B cell (primary cell): ENCODE measurements around the gene MID2. TPM values are rescaled to one million over a fixed set of nuclear protein-coding genes. Genes with fewer than 3 reads are reported as not detected.
"Not testable (repeated sequence)": the region's sequence is repeated elsewhere in the genome, so short reads cannot be mapped to it uniquely, and the experiment has no call there.

ENCODE experiments used
- ATAC-seq: fragments of 200-7000 bp; cut with Tn5 transposase; one replicate; pipeline ENCODE4 v1.10.0; 2021; ENCODE audit warnings: low read depth, mild to moderate bottlenecking, moderate number of reproducible peaks, moderate library complexity
- CTCF ChIA-PET: fragments of 350-600 bp; sonication (Branson Sonifier 250); formaldehyde crosslinking; loops from one replicate; lab custom pipeline; 2021; ENCODE audit warnings: antibody characterized with exemption, inconsistent platforms; lab: Charles Lee
- POLR2A ChIA-PET: fragments of 350-600 bp; sonication (Branson Sonifier 250); formaldehyde crosslinking; loops from one replicate; lab custom pipeline; 2021; ENCODE audit warnings: antibody characterized with exemption; lab: Charles Lee
- DNase-seq: peaks from one replicate; pipeline ENCODE4 v3.0.0; 2013
- H2AFZ ChIP-seq: 2 replicates; pipeline ENCODE4 v1.6.1; 2012; ENCODE audit warnings: mild to moderate bottlenecking, low read depth, low read length; ENCODE audit not compliant: insufficient read depth, poor library complexity, severe bottlenecking
- H3K27ac ChIP-seq, 2 donors: 1 replicate in 1 of 2; 2 replicates in 1 of 2; pipeline ENCODE4 v1.5.1; 2012 to 2013; ENCODE audit warnings: low read length in 2 of 2, mild to moderate bottlenecking in 2 of 2, moderate library complexity in 1 of 2
- H3K27me3 ChIP-seq, 4 experiments: fragments of 200-600 bp in 1 of 4; sonication (generic) in 1 of 4; replicated peaks in 1 of 4; 1 replicate in 2 of 4; 2 replicates in 2 of 4; pipeline versions ENCODE4 v1.6.1 to v1.7.0; 2013 to 2016; ENCODE audit warnings: low read length in 3 of 4, mild to moderate bottlenecking in 2 of 4, mixed read lengths in 1 of 4, moderate library complexity in 1 of 4; ENCODE audit not compliant: insufficient read depth in 4 of 4, control insufficient read depth in 3 of 4; ENCODE audit errors: control extremely low read depth in 1 of 4
- H3K36me3 ChIP-seq, 2 experiments: replicated peaks in 1 of 2; 1 replicate in 1 of 2; 2 replicates in 1 of 2; pipeline versions ENCODE4 v1.6.1 to v1.7.1; 2013; ENCODE audit warnings: low read length in 1 of 2; ENCODE audit not compliant: insufficient read depth in 2 of 2, control insufficient read depth in 1 of 2; ENCODE audit errors: control extremely low read depth in 1 of 2, extremely low read depth in 1 of 2
- H3K4me1 ChIP-seq, 2 donors: fragments of 200-600 bp in 1 of 2; sonication (generic) in 1 of 2; 1 replicate in 1 of 2; 2 replicates in 1 of 2; pipeline versions ENCODE4 v1.5.1 to v1.6.1; 2013 to 2017; ENCODE audit warnings: low read length in 2 of 2; ENCODE audit not compliant: control insufficient read depth in 2 of 2, insufficient read depth in 2 of 2
- H3K4me2 ChIP-seq: replicated peaks from 2 replicates; pipeline ENCODE3; 2012; ENCODE audit warnings: mild to moderate bottlenecking, low read depth, low read length; ENCODE audit not compliant: poor library complexity, severe bottlenecking
- H3K4me3 ChIP-seq, 5 experiments: fragments of 200-600 bp in 1 of 5; sonication (generic) in 1 of 5; 1 replicate in 3 of 5; 2 replicates in 2 of 5; pipeline versions ENCODE4 v1.5.1 to v1.7.0; 2011 to 2016; ENCODE audit warnings: low read length in 4 of 5, mild to moderate bottlenecking in 4 of 5, low read depth in 2 of 5, control low read depth in 1 of 5, moderate library complexity in 1 of 5; ENCODE audit not compliant: insufficient read depth in 1 of 5; ENCODE audit errors: control extremely low read depth in 1 of 5, extremely low read depth in 1 of 5
- H3K79me2 ChIP-seq: fragments of 200-600 bp; sonication (generic); one replicate; pipeline ENCODE4 v1.6.0; 2016; ENCODE audit warnings: low read length; ENCODE audit not compliant: control insufficient read depth, insufficient read depth
- H3K9ac ChIP-seq: fragments of 200-600 bp; sonication (generic); 2 replicates; pipeline ENCODE4 v1.6.1; 2017; ENCODE audit warnings: mild to moderate bottlenecking, low read length, moderate library complexity
- H3K9me3 ChIP-seq, 3 donors: one replicate each; pipeline versions ENCODE4 v1.6.1 to v1.7.1; 2013; ENCODE audit warnings: low read length in 2 of 3; ENCODE audit not compliant: control insufficient read depth in 2 of 3, insufficient read depth in 1 of 3; ENCODE audit errors: control extremely low read depth in 1 of 3
- H4K20me1 ChIP-seq: 2 replicates; pipeline ENCODE4 v1.6.0; 2012; ENCODE audit warnings: mild to moderate bottlenecking, low read length; ENCODE audit not compliant: insufficient read depth, control insufficient read depth, poor library complexity, severe bottlenecking
- H3K27ac Mint-ChIP-seq: one replicate; pipeline ENCODE4 v1.8.0; 2021; ENCODE audit warnings: mixed read lengths
- H3K27me3 Mint-ChIP-seq: one replicate; pipeline ENCODE4 v1.8.0; 2021; ENCODE audit warnings: mixed read lengths
- H3K4me1 Mint-ChIP-seq: one replicate; pipeline ENCODE4 v1.8.0; 2021; ENCODE audit warnings: mixed read lengths
- H3K4me3 Mint-ChIP-seq: one replicate; pipeline ENCODE4 v1.8.0; 2021; ENCODE audit warnings: mixed read lengths
- H3K9me3 Mint-ChIP-seq: one replicate; pipeline ENCODE4 v1.8.0; 2022; ENCODE audit warnings: mixed read lengths; ENCODE audit not compliant: insufficient read depth
- EZH2 ChIP-seq: IDR thresholded peaks from 2 replicates; pipeline ENCODE4 v1.6.1; 2012; ENCODE audit warnings: borderline replicate concordance, low read depth, mild to moderate bottlenecking, moderate library complexity, low read length; ENCODE audit not compliant: insufficient read depth, poor library complexity, severe bottlenecking
- WGBS: methylation state at CpG from one replicate; pipeline ENCODE4 v1.1.5; 2013; ENCODE audit warnings: missing lambda C conversion rate; ENCODE audit not compliant: insufficient coverage; 5-methylcytosine and 5-hydroxymethylcytosine counted together
- intact Hi-C: fragments of 100-400 bp; cut with micrococcal nuclease; formaldehyde crosslinking; loops from one replicate; pipeline ENCODE4 v1.10.0; 2022
- polyA plus RNA-seq: library from polyadenylated mRNA; depleted of rRNA; stranded (reverse); fragments of >200 nt; gene quantifications from 2 replicates; pipeline ENCODE4 v1.2.3, GENCODE V29; 2012
- total RNA-seq, 2 donors: library from RNA; stranded (reverse); fragments of 120-200 nt in 1 of 2; gene quantifications; 1 replicate in 1 of 2; 2 replicates in 1 of 2; pipeline versions ENCODE4 v1.2.3 to v1.2.4, GENCODE V29; 2013 to 2022
- TF ChIP-seq, protein P1 (sequence below): fragments of 200-600 bp; IDR thresholded peaks from one replicate; pipeline ENCODE4 v1.8.0; 2022; ENCODE audit warnings: antibody characterized with exemption, mild to moderate bottlenecking

The MID2 gene
- total and polyA plus RNA-seq, 2 donors (not counting 1 experiment from before 2014, with no cell fraction given): 1.7 to 5.8 TPM

DNA sequence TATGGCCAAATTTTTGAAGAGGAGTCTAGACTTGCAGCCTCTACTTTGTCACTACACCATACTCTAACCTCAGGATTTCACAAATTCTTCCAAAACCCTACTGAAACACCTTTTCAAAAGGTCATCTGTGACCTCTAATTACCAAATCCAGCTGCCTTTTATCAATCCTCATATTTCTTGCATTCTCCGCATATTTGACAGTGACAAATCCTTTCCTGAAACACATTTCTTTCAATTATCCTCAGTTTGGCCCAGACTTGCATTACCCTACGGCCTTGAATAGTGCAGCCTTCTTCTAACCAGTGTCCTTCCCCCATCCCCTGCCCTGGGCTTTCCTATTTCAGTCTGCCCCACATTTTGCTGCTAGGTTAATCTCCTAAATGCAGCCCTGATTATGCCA is 25.5 kb downstream of the MID2 start:
- no peak for TF ChIP-seq EZH2
- TF ChIP-seq, protein P1, sequence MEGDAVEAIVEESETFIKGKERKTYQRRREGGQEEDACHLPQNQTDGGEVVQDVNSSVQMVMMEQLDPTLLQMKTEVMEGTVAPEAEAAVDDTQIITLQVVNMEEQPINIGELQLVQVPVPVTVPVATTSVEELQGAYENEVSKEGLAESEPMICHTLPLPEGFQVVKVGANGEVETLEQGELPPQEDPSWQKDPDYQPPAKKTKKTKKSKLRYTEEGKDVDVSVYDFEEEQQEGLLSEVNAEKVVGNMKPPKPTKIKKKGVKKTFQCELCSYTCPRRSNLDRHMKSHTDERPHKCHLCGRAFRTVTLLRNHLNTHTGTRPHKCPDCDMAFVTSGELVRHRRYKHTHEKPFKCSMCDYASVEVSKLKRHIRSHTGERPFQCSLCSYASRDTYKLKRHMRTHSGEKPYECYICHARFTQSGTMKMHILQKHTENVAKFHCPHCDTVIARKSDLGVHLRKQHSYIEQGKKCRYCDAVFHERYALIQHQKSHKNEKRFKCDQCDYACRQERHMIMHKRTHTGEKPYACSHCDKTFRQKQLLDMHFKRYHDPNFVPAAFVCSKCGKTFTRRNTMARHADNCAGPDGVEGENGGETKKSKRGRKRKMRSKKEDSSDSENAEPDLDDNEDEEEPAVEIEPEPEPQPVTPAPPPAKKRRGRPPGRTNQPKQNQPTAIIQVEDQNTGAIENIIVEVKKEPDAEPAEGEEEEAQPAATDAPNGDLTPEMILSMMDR: no peak
- ChIA-PET POLR2A (no interaction called here), CTCF (no interaction called here)
- H3K4me1 ChIP-seq: no peaks in the 10 kb centered on the region
- peaks cover 2% of the 10 kb centered on the region for H3K4me1 Mint-ChIP-seq
- no peaks in the 10 kb centered on the region for H3K9me3 ChIP-seq
- no peak overlapping the region for H2AFZ ChIP-seq
- no peak for ATAC-seq
- H3K9me3 Mint-ChIP-seq: no peaks in the 10 kb centered on the region
- no peaks in the 10 kb centered on the region for H3K79me2 ChIP-seq
- H3K27ac Mint-ChIP-seq: no peak overlapping the region
- no peak overlapping the region for H3K4me3 Mint-ChIP-seq
- intact Hi-C loops: no loop called here
- DNase-seq: no peak
- H4K20me1 ChIP-seq: no peaks in the 10 kb centered on the region
- H3K4me3 ChIP-seq: no peak overlapping the region
- H3K27me3 ChIP-seq: no peaks in the 10 kb centered on the region
- H3K9ac ChIP-seq: no peak overlapping the region
- no peak overlapping the region for H3K27ac ChIP-seq
- H3K36me3 ChIP-seq: no peaks in the 10 kb centered on the region
- no peak overlapping the region for H3K4me2 ChIP-seq
- no peaks in the 10 kb centered on the region for H3K27me3 Mint-ChIP-seq
- 94% methylated on average over 2 of the region's 2 CpGs for WGBS

DNA sequence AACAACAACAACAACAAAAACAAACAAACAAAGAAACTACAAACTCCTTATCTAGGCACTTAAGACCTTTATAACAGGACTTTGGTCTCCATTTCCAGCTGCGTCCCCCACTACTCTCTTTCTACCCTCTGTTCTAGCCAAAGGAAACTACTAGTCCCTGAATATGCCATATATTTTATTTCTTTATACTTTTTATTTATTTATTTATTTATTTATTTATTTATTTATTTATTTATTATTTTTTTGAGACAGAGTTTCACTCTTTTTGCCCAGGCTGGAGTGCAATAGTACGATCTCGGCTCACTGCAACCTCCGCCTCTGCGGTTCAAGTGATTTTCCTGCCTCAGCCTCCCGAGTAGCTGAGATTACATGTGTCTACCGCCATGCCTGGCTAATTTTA is 26.0 kb downstream of the MID2 start:
- H3K27ac ChIP-seq, H3K4me2 ChIP-seq, H3K27me3 Mint-ChIP-seq, H3K27ac Mint-ChIP-seq, DNase-seq, H2AFZ ChIP-seq, intact Hi-C loops, H3K79me2 ChIP-seq, POLR2A ChIA-PET, H3K4me1 ChIP-seq, H3K36me3 ChIP-seq, H3K9me3 Mint-ChIP-seq, CTCF ChIA-PET, H4K20me1 ChIP-seq, H3K4me3 Mint-ChIP-seq, ATAC-seq, H3K9ac ChIP-seq, H3K4me1 Mint-ChIP-seq, H3K27me3 ChIP-seq, H3K9me3 ChIP-seq, H3K4me3 ChIP-seq: not testable (repeated sequence)
- 96% methylated on average over 4 of the region's 7 CpGs for WGBS
